Psoas muscle (tissue), 8 donors: ENCODE measurements around the gene CARMIL1. TPM values are rescaled to one million over a fixed set of nuclear protein-coding genes. Genes with fewer than 3 reads are reported as not detected.

Source experiments
- ATAC-seq, 4 donors: fragments of 200-7000 bp; cut with Tn5 transposase; one replicate each; pipeline ENCODE4 v1.9.1; 2020; ENCODE audit warnings: moderate library complexity in 3 of 4, mild to moderate bottlenecking in 2 of 4
- DNase-seq, 2 donors: peaks; one replicate each; pipeline ENCODE4 v3.0.0-alpha.2; 2020
- H3K27ac ChIP-seq: fragments of 200-600 bp; one replicate; pipeline ENCODE4 v1.8.0; 2022
- H3K27me3 ChIP-seq, 3 donors: fragments of 200-600 bp in 1 of 3; one replicate each; pipeline versions ENCODE4 v1.6.1 to v1.8.0; 2013 to 2022; ENCODE audit warnings: low read length in 2 of 3, mild to moderate bottlenecking in 2 of 3, moderate library complexity in 1 of 3; ENCODE audit not compliant: insufficient read depth in 3 of 3
- H3K36me3 ChIP-seq, 2 donors: fragments of 200-600 bp in 1 of 2; one replicate each; pipeline versions ENCODE4 v1.6.1 to v1.8.0; 2013 to 2022; ENCODE audit warnings: low read depth in 1 of 2, mild to moderate bottlenecking in 1 of 2, moderate library complexity in 1 of 2; ENCODE audit not compliant: insufficient read depth in 1 of 2
- H3K4me1 ChIP-seq: fragments of 200-600 bp; one replicate; pipeline ENCODE4 v1.8.0; 2022
- H3K4me3 ChIP-seq: fragments of 200-600 bp; one replicate; pipeline ENCODE4 v1.8.0; 2022; ENCODE audit warnings: mild to moderate bottlenecking
- H3K9me3 ChIP-seq: fragments of 200-600 bp; one replicate; pipeline ENCODE4 v1.8.0; 2022
- CTCF ChIP-seq: fragments of 200-600 bp; IDR thresholded peaks from one replicate; pipeline ENCODE4 v1.8.0; 2022; ENCODE audit warnings: antibody characterized with exemption
- WGBS, 3 donors: extraction: QIAGEN DNeasy Blood & Tissue Kit; methylation state at CpG; one replicate each; pipeline versions ENCODE4 v1.1.6 to v1.1.7; 2013; 5-methylcytosine and 5-hydroxymethylcytosine counted together
- intact Hi-C, 2 donors: fragments of 100-400 bp; cut with DNase I; formaldehyde crosslinking; loops; one replicate each; pipeline versions ENCODE4 v1.11.0 to v1.14.2; 2022
- polyA plus RNA-seq, 3 donors: library from polyadenylated mRNA; stranded (reverse); fragments of 200-250 nt; gene quantifications; one replicate each; pipeline ENCODE4 v1.2.3, GENCODE V29; 2013
- total RNA-seq, 4 donors: library from RNA; stranded (reverse); fragmentation: NEBNext Ultra II Directional in 2 of 4; extraction: Animal tissue kit (Norgen Biotek cat#: 25700) in 2 of 4; gene quantifications; one replicate each; pipeline versions ENCODE4 v1.2.1 to v1.2.4, GENCODE V29; 2021 to 2023
- donor health status: healthy with polysubstance abuse.
- donor health status: DM: no; HTN: no; CAD: no; lungs with moderate emphysema.
- donor health status: Bipolar disorder and iron deficiency.
- donor health status: healthy.
- donor health status: DM: yes; HTN: yes; CAD: no.
- donor health status: DM: no; HTN: no; CAD: no.
- donor health status: DM: no; HTN: no; CAD: no.
- donor health status: DM: yes; HTN: yes; CAD: no.

Gene CARMIL1
- total and polyA plus RNA-seq, 7 donors: 0.11 to 1.0 (median 0.76) TPM

- Histone ChIP-seq H3K4me1 (no peaks in the 10 kb centered on the region), H3K27ac (no peak overlapping the region), H3K9me3 (no peaks in the 10 kb centered on the region), H3K36me3 (no peaks in the 10 kb centered on the region), H3K27me3 (peaks cover 0 to 1% (median 0%) of the 10 kb centered on the region in 3 donors), H3K4me3 (no peak overlapping the region)
- ATAC-seq (no peak), DNase-seq (no peak)
- intact Hi-C loops: no loop called here
- no peak for TF ChIP-seq CTCF
- WGBS, 3 donors: 86 to 89% (median 88%) methylated on average over 4 of the region's 4 CpGs
Measured at GRCh38 chr6:25665455-25665854, 386.3 kb downstream of the CARMIL1 start.

- H3K27me3 ChIP-seq: no peaks in the 10 kb centered on the region
- no peak for TF ChIP-seq CTCF
- H3K36me3 ChIP-seq: no peaks in the 10 kb centered on the region
- H3K9me3 ChIP-seq: no peaks in the 10 kb centered on the region
- intact Hi-C loops: no loop called here
- H3K4me3 ChIP-seq: no peak overlapping the region
- no peak for DNase-seq
- no peak overlapping the region for H3K27ac ChIP-seq
- no peaks in the 10 kb centered on the region for H3K4me1 ChIP-seq
- no peak for ATAC-seq
- WGBS, 3 donors: 79 to 87% (median 79%) methylated on average over 5 of the region's 5 CpGs
Measured at GRCh38 chr6:25669413-25669812, 390.2 kb downstream of the CARMIL1 start.
